ENCODE results near the gene SYNJ1.

DNA sequence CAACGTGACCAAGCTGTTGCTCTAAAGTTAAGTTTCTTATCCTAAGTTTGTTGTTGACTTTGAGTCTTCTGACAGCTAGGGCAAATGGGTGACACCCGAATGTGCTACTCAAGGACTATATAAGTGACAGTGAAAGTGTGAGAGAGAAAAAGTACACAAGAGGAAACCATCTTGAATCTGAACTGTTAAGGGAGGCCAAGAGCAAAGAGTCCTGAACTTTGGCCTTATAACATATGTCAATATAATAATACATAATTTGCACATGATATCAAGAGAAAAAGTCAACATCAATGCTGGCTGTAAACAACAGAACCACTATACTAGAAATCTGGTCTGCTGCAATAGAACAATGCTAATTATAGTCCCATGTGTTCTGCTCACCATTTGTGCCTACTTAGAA is 29.5 kb downstream of the SYNJ1 start:
- TF ChIP-seq DEAF1 (CRISPR knock-in tag; IDR thresholded peaks at IDR 0.05) (no peak), KAT8 (IDR thresholded peaks at IDR 0.05; ENCODE audit: low read depth) (no peak), ETS1 (conservative IDR thresholded peaks at IDR 0.05; ENCODE audit: control insufficient read depth, low read depth, low read length) (no peak), RBM39 (optimal IDR thresholded peaks at IDR 0.05; ENCODE audit: low read depth, low read length) (no peak), MYC (IDR thresholded peaks at IDR 0.05; ENCODE audit: low read depth, low read length) (no peak), MYC (CRISPR knock-in tag; IDR thresholded peaks at IDR 0.05; ENCODE audit: borderline replicate concordance, low read depth) (no peak), MXI1 (IDR thresholded peaks at IDR 0.05; ENCODE audit: low read depth, low read length) (no peak), YBX1 (IDR thresholded peaks at IDR 0.05) (no peak), CREM (IDR thresholded peaks at IDR 0.05; ENCODE audit: low read depth) (no peak)
- TF ChIP-seq, protein P1, sequence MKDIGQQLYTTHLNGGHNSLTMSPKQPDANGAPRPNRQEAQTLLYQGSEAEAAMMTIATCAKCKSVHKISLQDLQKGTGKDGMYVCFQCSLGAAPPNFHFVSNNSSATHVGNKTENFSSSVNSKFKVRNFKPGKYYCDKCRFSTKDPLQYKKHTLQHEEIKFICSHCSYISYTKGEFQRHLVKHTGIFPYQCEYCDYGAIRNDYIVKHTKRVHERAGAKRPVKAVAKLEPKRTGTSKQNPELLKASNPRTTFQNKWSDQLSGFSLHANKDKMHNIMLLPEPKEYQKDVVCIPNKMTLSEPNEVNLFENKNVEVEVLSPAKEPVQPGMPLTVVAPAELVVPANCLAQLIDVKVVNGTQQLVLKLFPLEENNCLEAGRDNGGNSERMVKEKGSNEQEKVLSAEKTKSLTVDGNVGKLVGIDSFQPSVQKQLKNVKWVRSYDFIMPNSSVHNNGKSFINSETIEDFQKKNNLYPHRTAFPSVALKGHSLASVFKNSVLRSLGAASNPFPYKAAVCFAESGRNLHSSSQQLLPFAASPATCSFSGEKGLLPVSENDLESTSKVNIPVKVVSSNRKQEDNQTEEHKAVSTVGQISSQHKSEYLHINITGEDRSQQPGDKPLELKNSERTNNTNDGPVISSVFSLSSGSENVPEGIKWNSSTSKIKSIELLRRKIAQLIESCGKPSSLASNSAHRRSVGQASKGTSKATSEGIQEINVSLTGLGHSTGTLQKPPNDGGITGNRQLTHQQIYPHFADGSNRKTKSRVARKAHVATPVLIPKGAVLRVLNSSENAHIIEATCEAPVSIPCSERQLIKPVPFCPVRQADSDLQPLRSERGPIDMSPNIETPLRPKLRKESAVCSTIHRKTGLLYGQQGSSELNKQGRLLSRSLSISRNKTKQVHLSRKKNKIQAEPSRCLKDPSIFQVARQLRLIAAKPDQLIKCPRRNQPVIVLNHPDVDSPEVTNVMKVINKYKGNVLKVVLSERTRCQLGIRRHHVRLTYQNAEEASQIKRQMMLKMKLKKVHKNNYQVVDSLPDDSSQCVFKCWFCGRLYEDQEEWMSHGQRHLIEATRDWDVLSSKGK (CRISPR knock-in tag; IDR thresholded peaks at IDR 0.05): no peak
- TF ChIP-seq, protein P2, sequence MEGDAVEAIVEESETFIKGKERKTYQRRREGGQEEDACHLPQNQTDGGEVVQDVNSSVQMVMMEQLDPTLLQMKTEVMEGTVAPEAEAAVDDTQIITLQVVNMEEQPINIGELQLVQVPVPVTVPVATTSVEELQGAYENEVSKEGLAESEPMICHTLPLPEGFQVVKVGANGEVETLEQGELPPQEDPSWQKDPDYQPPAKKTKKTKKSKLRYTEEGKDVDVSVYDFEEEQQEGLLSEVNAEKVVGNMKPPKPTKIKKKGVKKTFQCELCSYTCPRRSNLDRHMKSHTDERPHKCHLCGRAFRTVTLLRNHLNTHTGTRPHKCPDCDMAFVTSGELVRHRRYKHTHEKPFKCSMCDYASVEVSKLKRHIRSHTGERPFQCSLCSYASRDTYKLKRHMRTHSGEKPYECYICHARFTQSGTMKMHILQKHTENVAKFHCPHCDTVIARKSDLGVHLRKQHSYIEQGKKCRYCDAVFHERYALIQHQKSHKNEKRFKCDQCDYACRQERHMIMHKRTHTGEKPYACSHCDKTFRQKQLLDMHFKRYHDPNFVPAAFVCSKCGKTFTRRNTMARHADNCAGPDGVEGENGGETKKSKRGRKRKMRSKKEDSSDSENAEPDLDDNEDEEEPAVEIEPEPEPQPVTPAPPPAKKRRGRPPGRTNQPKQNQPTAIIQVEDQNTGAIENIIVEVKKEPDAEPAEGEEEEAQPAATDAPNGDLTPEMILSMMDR (IDR thresholded peaks at IDR 0.05 in 2 of 3, conservative IDR thresholded peaks at IDR 0.05 in 1 of 3; ENCODE audit: insufficient read depth in 2 of 3, low read depth in 1 of 3, low read length in 3 of 3): no peak

All from K562 (cell line).